SK-MEL-5 (cell line): ENCODE measurements around the gene PEX14. TPM values are rescaled to one million over a fixed set of nuclear protein-coding genes. Genes with fewer than 3 reads are reported as not detected.

Experiments used
- DNase-seq: peaks from one replicate; pipeline ENCODE4 v3.0.0-alpha.2; 2016; ENCODE audit warnings: low read depth, low spot score
- in situ Hi-C: cut with HindIII; loops from 2 replicates; pipeline ENCODE4 v1.10.0; 2016; ENCODE audit warnings: low sequenced_read_pairs, high pct_unique_total_duplicates, low pct_unique_long_range_greater_than_20kb
- total RNA-seq: library from RNA; depleted of rRNA; stranded (reverse); fragments of >200 nt; shearing (Covaris generic); gene quantifications from 2 replicates; pipeline ENCODE4 v1.2.3, GENCODE V29; 2014

Gene PEX14
- total RNA-seq, 1 experiment from 2014 or later: 9.7 TPM

- in situ Hi-C loops: no loop called here
- no peak for DNase-seq
Measured at GRCh38 chr1:10653370-10654125, 178.8 kb downstream of the PEX14 start.

- in situ Hi-C loops: no loop called here
- DNase-seq: no peak
Measured at GRCh38 chr1:10655002-10655401, 180.3 kb downstream of the PEX14 start.

- DNase-seq: no peak
- in situ Hi-C loops: no loop called here
Measured at GRCh38 chr1:10656431-10656830, 181.7 kb downstream of the PEX14 start.

DNA sequence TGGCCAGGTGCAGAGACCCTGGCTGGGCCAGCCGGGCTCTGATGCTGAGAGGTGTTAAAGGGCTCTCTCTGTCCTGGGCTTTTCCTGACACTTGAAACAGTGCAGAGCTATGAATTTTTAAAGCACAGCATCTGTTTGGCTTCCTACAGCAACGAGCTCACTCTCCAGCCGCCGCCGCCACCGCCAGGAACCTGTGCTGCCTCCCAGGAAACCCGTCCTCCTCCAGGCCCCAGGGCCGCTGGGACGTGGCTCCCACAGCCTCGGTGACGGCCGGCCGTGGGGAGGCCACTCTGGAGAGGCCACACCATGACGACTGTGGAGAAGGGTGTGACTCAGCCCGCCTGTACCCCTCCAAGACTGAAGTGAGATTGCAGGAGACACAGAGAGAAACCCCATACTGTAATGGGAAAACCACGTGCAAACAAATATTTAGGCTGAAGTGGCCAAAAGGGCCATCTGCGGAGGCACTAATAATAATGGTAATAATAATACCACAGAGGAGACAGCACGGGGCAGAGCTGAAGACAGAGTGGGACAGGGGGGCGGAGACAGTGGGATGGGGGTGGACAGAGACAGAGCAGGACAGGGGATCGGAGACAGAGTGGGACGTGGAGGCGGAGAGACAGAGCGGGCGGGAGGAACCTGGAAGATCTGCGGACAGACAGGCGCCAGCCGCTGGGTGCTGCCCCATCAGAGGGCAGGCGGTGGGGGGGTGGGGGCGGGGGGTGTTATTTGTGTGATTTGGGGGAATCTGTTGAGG is 182.5 kb downstream of the PEX14 start:
- DNase-seq: no peak
- in situ Hi-C loops: no loop called here

GRCh38 chr1:10658396-10659066 is 183.8 kb downstream of the PEX14 start:
- in situ Hi-C loops: no loop called here
- DNase-seq: no peak

- in situ Hi-C loops: no loop called here
- no peak for DNase-seq
Measured at GRCh38 chr1:10659218-10659617, 184.5 kb downstream of the PEX14 start.

DNA sequence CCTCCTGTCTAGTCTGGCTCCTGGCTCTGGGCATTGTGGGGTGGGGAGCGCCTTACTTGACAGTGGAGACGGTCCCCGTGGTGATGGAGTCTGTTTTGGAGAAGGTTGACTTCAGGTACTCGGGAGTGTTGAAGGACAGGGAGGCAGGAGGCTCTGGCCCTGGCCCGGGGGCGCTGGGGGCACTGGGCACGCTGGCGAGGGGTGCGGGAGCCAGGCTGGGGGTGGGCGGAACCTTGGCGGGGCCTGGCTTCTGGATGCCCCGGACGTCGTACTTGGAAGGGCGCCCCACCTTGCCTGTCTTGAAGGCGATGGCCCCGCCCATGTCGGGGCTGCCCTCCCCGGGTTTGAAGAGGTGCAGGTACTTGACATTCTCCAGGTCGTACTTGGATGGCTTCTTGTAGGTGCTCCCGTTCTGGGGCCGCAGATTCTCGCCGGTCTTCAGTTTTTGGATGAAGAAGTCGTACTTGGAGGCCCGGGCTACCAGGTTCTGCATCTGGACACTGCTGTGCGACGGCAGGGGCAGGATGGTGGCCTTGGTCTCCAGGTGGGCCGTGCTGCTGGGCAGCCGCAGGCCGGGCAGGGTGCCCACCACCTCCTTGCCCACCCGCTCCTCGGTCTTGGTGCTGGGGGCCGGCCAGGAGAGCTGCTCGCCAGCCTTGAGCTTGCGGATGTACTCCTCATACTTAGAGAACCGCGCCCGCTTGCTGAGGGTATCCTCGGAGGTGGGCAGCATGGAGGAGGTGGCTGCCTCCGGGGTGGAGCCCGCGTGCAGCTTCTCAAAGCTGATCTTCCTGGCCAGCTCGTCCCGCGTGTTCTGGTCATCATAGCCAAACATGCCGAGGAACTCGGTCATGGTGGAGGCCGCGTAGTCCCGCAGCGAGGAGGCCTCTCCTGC is 185.1 kb downstream of the PEX14 start:
- no peak for DNase-seq
- in situ Hi-C loops: no loop called here

DNA sequence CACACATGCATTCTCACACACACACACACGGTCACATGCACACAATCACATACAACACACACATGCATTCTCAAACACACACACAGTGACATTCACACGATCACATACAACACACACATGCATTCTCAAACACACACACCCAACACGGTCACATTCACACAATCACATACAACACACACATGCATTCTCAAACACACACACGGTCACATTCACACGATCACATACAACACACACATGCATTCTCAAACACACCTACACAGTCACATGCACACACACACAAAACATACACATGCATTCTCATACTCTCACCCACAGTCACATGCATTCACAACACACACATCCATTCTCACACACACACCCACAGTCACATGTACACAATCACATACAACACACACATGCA is 186.7 kb downstream of the PEX14 start:
- in situ Hi-C loops: no loop called here

GRCh38 chr1:10662090-10662688 is 187.4 kb downstream of the PEX14 start:
- no peak for DNase-seq
- in situ Hi-C loops: no loop called here

More for the DNA sequence above, 186.7 kb downstream of the PEX14 start:
- DNase-seq: no peak

- in situ Hi-C loops: no loop called here
- DNase-seq: no peak
Measured at GRCh38 chr1:10662824-10663677, 188.3 kb downstream of the PEX14 start.

DNA sequence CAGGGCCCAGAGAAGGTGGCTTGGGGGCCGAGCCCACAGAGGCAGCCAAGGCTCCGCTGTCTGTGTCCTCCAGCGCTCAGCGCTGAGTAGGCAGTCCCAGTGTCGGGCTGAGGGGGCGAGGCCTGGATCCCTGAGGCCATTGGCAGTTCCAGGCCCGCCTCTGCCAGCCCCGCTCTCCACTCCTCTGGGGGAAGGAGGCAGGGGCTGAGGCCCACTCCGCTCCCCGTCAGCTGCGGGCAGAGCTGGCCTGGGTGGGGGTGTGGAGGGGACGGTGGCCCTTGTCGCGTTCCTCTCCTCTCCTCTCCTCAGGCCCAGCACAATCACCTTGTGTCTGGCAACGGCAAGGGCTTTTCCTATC is 188.9 kb downstream of the PEX14 start:
- no peak for DNase-seq

GRCh38 chr1:10664251-10664650 is 189.5 kb downstream of the PEX14 start:
- in situ Hi-C loops: no loop called here

More for the DNA sequence above, 188.9 kb downstream of the PEX14 start:
- in situ Hi-C loops: no loop called here

DNA sequence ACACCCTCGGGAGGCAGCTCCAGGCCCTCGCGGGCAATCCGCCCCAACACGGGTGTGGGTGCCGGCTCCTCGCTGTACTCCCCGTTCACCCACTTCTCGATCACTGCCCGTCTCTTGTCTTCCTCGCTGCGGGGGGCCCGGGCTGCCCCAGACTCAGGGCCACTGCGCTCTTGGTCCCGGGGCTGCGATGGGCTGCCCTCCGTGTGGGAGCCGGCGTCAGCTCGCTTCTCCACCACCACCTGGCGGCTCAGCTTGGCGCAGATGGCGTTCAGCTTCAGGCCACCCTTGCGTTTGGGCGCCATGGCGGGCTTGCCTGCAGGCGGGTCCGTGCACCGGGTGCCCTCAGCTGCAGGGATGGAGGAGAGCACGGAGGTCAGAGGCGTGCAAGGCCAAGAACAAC is 190.5 kb downstream of the PEX14 start:
- DNase-seq: no peak
- in situ Hi-C loops: no loop called here

More at GRCh38 chr1:10664251-10664650, 189.5 kb downstream of the PEX14 start:
- DNase-seq: no peak

- in situ Hi-C loops: no loop called here
- DNase-seq: no peak
Measured at GRCh38 chr1:10665930-10666850, 191.4 kb downstream of the PEX14 start.
